H1 (cell line): Measurements from ENCODE around the gene SPOPL. TPM values are rescaled to one million over a fixed set of nuclear protein-coding genes. Genes with fewer than 3 reads are reported as not detected.

ENCODE experiments used
- CHD7 ChIP-seq: fragments of 300-600 bp; sonication (generic); IDR thresholded peaks from 2 replicates; pipeline ENCODE4 v1.7.1; 2012; ENCODE audit warnings: low read length, moderate library complexity, mild to moderate bottlenecking, inconsistent platforms; ENCODE audit not compliant: insufficient replicate concordance
- EGR1 ChIP-seq: IDR thresholded peaks from 2 replicates; pipeline ENCODE4 v1.6.1; 2011; ENCODE audit warnings: low read depth, low read length, borderline replicate concordance
- POLR2AphosphoS5 ChIP-seq: IDR thresholded peaks from 2 replicates; pipeline ENCODE4 v1.6.1; 2011; ENCODE audit warnings: low read depth, low read length
- POU5F1 ChIP-seq: IDR thresholded peaks from 2 replicates; pipeline ENCODE4 v1.6.1; 2011; ENCODE audit warnings: low read depth, mild to moderate bottlenecking, low read length, moderate library complexity
- RBBP5 ChIP-seq: IDR thresholded peaks from 2 replicates; pipeline ENCODE4 v1.7.1; 2012; ENCODE audit warnings: low read depth, mild to moderate bottlenecking, inconsistent platforms, low read length, moderate library complexity, borderline replicate concordance
- RXRA ChIP-seq: IDR thresholded peaks from 2 replicates; pipeline ENCODE4 v1.6.1; 2011; ENCODE audit warnings: low read depth, mild to moderate bottlenecking, low read length, moderate library complexity; ENCODE audit not compliant: insufficient read depth
- TAF1 ChIP-seq: IDR thresholded peaks from 2 replicates; pipeline ENCODE4 v1.6.1; 2011; ENCODE audit warnings: mild to moderate bottlenecking, low read depth, low read length
- USF2 ChIP-seq: IDR thresholded peaks from 2 replicates; pipeline ENCODE4 v1.6.1; 2011; ENCODE audit warnings: low read length, improper control_type of control experiment
- polyA plus RNA-seq, 7 experiments: library from polyadenylated mRNA; depleted of rRNA in 3 of 7; stranded (reverse) in 5 of 7; unstranded in 2 of 7; fragments of >200 nt in 5 of 7; fragments of 200-250 nt in 2 of 7; gene quantifications; 1 replicate in 5 of 7; 2 replicates in 1 of 7; 4 replicates in 1 of 7; pipeline versions ENCODE4 v1.2.1 to v1.2.3, GENCODE V29; 2011 to 2013; ENCODE audit warnings: missing spikeins in 2 of 7, mixed read lengths in 2 of 7
- total RNA-seq: library from RNA; stranded (reverse); fragmentation: NEBNext Ultra II Directional; extraction: Animal tissue kit (Norgen Biotek cat#: 25700); gene quantifications from 2 replicates; pipeline ENCODE4 v1.2.1, GENCODE V29; 2021

Gene SPOPL
- total and polyA plus RNA-seq, 2 of the 8 experiments (the other 6 are each of a cell fraction or from before 2014, with no cell fraction given), result 1.9 to 14.5 TPM

GRCh38 chr2:138454761-138455160, 46.8 kb upstream of the SPOPL start (continued):
- no peak for TF ChIP-seq CHD7
- TF ChIP-seq POU5F1, result no peak
- TF ChIP-seq RBBP5, result no peak
- no peak for TF ChIP-seq RXRA
- no peak for TF ChIP-seq POLR2AphosphoS5
- TF ChIP-seq EGR1, result no peak
- no peak for TF ChIP-seq USF2
- TF ChIP-seq TAF1, result no peak
- TF ChIP-seq, all 59 proteins: peak for 0
